ENCODE results near the gene RASD1. TPM values are rescaled to one million over a fixed set of nuclear protein-coding genes. Genes with fewer than 3 reads are reported as not detected.
A peak's percentile ranks its signal among the peaks of the same experiment; 100 is the strongest.

RASD1 gene, protein sequence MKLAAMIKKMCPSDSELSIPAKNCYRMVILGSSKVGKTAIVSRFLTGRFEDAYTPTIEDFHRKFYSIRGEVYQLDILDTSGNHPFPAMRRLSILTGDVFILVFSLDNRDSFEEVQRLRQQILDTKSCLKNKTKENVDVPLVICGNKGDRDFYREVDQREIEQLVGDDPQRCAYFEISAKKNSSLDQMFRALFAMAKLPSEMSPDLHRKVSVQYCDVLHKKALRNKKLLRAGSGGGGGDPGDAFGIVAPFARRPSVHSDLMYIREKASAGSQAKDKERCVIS
- total RNA-seq (ENCODE audit: low replicate concordance) = 0.36 TPM in 1 of 2 replicates, not detected in the other

DNA sequence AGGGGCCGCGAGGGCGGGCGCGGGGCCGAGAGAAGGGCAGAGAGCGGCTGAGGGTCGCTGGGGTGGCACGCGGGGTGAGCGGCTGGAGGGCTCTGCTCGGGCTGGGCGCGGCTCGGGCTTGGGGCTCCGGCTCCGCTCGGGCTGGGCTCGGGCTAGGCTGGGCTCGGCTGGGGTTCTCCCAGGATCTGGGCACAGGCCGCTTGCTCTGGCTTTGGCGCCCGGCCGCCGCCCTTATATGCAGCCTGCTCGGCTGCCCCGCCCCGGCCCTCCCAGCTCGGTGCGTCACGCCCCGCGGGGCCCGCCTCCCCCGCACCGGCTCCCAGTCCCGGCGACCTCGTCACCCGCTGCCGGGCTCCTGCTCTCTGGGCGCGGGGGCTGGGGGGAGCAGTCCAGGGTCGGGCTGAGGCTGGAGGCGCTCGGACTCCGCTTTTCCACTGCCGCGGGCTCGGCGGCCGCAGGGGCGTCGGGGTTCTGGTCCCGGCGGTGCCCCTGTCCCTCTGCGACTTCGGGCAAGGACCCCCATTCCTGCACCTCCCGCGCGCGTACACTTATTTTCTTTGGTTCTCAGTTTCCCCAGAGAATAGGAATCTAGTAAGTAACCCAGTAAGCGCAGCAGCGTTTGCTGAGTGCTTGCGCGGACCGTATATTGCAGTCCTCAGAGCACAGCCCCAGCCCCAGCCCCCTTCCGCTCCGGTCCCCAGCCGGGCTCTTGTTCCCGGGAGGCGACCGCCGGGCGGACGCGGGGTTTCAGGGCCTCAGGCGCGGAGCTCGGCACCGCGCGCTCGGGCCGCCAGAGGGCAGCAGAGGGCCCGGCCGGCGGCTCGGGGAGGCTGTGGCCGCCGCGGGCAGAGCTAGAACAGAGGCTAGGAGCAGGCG lies at the start of gene RASD1:
Gene RASD1, minus strand, starts transcription at position 207 of the 876 bp plus-strand sequence. CDS start 214 bp downstream, outside the sequence.
- peak; percentile 80 for DNase-seq (ENCODE audit: low read depth)
- TF ChIP-seq, protein P1, sequence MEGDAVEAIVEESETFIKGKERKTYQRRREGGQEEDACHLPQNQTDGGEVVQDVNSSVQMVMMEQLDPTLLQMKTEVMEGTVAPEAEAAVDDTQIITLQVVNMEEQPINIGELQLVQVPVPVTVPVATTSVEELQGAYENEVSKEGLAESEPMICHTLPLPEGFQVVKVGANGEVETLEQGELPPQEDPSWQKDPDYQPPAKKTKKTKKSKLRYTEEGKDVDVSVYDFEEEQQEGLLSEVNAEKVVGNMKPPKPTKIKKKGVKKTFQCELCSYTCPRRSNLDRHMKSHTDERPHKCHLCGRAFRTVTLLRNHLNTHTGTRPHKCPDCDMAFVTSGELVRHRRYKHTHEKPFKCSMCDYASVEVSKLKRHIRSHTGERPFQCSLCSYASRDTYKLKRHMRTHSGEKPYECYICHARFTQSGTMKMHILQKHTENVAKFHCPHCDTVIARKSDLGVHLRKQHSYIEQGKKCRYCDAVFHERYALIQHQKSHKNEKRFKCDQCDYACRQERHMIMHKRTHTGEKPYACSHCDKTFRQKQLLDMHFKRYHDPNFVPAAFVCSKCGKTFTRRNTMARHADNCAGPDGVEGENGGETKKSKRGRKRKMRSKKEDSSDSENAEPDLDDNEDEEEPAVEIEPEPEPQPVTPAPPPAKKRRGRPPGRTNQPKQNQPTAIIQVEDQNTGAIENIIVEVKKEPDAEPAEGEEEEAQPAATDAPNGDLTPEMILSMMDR (IDR thresholded peaks at IDR 0.05; ENCODE audit: insufficient read depth, low read length) = peak; percentile 57

DNA sequence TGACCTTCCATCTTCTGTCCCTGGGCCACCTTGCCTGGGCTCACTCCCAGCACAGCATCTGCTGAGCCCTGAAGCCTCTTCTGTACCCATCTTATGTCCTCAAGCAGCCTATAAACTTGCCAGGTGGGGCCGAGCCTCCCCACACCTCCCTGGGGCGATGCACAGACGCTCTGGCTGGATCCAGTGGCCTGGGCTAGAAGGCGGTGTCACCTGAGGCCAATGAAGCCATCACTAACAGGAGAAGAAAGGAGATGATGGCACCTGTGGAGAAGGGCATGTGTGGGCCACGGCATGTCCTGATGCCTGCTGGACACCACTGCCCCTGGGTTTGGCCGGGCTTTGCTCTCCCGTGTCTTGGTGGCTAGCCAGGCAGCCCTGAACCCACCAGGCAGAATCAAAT lies 49.8 kb upstream of the RASD1 start:
- H3K4me3 ChIP-seq (ENCODE audit: low read depth, low read length) = no peak overlapping the region
- no peak for DNase-seq (ENCODE audit: low read depth)
- TF ChIP-seq, protein P1 (IDR thresholded peaks at IDR 0.05; ENCODE audit: insufficient read depth, low read length) = no peak

More for the DNA sequence above, at the start of gene RASD1:
- H3K4me3 ChIP-seq (ENCODE audit: low read depth, low read length) = peak within 1 kb of the TSS; percentile 71

DNA sequence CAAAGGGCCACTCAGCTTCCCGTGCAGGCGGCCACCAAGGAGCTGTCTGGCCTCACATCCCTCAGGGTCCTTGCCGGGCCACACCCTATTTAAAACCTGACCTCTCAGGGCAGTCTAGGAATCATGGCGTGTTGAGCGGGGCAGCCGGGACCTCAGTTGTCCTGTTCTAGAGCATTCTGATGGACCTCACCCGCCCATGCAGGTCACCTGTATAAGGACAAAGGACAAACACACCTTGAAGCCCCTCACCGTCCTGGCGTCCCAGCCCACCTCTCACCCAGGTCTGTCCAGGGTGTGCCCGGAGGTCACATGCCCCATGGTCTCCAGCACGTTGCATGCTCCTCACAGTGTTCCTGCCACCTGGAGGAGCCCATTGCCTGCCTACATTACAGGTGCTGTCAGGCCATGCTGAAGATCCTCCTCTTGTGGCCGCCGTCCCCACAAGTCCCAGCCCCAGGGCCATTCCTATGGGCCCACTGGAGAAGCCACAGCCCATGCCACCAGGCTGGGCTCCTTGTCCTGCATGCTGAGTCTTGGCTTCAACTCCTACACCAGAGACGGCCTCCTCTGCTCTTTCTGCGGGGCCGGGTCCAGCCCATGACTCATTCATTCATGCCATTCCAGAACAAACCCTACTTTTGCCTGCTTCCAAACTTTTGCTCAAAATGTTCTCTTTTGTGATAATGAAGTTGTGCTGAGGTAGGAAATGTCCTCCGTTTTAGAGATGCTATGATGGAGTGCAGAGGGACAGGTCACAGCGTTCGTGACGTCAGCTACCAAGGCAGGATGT lies 49.0 kb upstream of the RASD1 start:
- no peak overlapping the region for H3K4me3 ChIP-seq (ENCODE audit: low read depth, low read length)
- peak; percentile 76 for DNase-seq (ENCODE audit: low read depth)
- TF ChIP-seq, protein P1 (IDR thresholded peaks at IDR 0.05; ENCODE audit: insufficient read depth, low read length) = no peak

DNA sequence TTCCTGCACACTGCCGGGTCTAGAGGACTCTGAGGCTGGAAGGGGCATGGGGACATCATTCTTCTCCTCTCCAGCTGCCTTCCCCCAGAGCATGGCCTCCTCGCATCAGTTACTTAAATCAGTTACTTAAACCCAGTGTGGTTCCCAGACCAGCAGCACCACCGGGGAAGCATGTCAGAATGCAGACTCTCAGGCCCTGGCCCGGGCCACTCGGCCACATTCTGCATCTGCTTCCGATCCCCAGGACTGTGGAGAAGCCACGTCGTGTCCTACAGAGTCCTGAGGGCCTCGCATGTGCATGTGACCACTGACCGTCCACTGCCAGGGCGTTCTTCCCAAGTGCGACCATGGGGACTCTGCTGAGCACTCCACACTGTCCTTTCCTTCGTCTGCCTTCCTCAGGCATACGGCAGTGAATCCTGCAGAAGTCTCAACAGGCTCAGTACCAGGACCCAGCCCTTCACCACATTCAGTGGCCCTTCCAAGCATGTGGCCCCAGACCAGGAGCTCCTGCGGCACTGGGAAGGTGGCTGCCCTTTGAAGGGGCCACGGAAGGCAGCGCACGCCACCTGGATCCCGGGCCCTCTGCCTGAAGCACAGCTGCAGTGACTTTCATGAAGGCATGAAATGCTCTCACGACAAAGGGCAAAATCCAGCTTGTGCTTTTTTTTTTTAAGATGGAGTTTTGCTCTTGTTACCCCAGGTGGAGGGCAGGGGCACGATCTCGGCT lies 46.9 kb upstream of the RASD1 start:
- H3K4me3 ChIP-seq (ENCODE audit: low read depth, low read length) = no peak overlapping the region
- TF ChIP-seq, protein P1 (IDR thresholded peaks at IDR 0.05; ENCODE audit: insufficient read depth, low read length) = no peak
- DNase-seq (ENCODE audit: low read depth) = no peak

DNA sequence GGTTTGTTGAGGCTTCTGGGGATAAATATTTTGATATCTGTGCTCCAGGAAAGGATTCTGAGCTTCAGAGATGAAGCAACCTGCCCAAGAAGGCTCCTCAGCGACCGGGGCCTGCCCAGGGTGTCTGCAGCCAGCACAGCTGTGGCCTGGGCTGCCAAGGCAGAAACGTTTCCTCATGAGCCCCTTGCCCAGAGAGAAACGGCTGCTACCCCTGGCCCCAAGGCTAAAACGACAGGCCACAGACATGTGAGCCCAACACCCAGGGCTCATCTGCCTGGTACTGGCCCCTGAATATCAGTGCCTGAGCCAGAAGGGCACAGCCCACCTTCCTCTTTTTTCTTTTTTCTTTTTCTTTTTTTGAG lies 45.4 kb upstream of the RASD1 start:
- TF ChIP-seq, protein P1 (IDR thresholded peaks at IDR 0.05; ENCODE audit: insufficient read depth, low read length) = no peak
- no peak overlapping the region for H3K4me3 ChIP-seq (ENCODE audit: low read depth, low read length)
- no peak for DNase-seq (ENCODE audit: low read depth)

Measured in fibroblast of the aortic adventitia (primary cell).